Measurements from ENCODE around the gene GEN1.
A peak's percentile ranks its signal among the peaks of the same experiment; 100 is the strongest.

The GEN1 gene

DNA sequence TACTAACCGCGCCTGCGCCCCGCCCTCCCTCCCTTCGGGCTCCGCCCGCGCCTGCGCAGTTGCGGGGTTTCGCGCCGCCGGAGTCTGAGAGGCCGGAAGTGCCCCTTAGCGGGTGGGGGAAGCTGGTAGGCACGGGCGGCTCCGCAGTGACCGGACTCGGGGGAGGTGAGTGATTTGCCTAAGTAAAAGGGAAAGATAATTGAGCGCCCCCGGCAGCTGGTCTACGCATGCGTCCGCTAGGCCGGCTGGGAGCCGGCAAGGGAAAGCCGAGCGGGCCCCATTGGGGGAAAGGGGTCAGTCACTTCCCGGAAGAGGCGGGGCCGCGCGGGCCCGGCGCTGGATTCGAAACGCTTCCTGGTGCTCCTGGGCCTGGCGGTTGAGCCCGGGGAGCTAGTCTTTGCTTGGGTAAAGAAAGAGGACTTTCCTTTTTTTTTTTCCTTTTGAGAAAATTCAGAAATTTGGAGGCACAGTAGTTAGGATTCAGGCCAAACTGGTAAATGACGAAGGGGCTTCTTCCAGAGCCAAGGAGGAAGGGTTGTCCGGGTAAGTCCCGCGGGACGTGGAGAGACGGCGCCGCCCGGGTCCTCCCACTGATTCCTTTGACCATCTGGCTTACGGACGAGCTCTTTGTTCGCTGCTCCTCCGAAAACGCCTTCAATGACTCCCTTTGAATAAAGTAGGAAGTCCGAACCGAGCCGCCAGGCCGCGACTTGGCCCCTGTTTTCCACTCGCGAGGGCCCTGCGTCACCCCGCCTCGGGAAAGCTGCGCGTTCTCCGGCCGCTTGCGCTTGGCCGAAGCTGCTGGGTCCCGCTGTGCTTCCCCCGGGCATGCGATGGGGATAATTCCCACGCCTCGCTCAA lies at the start of gene GEN1, which contains the start of gene SMC6:
Gene GEN1 (plus strand): TSS at position 336 of the 861 bp plus-strand sequence. CDS start 5,806 bp downstream, outside the sequence.
Gene SMC6 (minus strand): TSS at position 8 of the 861 bp plus-strand sequence. CDS start 7,864 bp downstream, outside the sequence.
- DNase-seq: peak; percentile 87

- DNase-seq: no peak
Observed at GRCh38 chr2:17706845-17707244, 47.1 kb upstream of the GEN1 start.

- no peak for DNase-seq
Observed at GRCh38 chr2:17708501-17708900, 45.4 kb upstream of the GEN1 start.

DNA sequence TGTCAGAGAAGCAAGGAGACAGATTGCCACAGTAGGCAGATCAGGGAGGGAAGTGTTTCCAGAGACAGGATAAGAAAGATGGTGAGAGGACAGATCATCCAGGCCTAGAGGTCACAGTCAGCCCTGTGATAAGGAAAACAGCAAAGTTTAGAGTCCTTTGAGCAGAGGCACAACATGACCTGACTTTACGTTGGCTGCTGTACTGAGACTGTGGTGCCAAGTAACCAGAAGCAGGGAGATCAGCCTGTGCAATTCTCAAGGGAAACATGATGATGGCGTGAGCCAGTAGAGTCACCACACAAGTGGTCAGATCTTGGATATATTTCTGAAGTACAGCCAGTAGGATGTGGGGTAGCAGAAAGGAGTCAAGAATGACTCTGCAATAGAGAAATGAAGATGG lies 44.0 kb upstream of the GEN1 start:
- no peak for DNase-seq

GRCh38 chr2:17710547-17711248 lies 43.2 kb upstream of the GEN1 start:
- DNase-seq: no peak

- DNase-seq: no peak
Observed at GRCh38 chr2:17713291-17713690, 40.6 kb upstream of the GEN1 start.

DNA sequence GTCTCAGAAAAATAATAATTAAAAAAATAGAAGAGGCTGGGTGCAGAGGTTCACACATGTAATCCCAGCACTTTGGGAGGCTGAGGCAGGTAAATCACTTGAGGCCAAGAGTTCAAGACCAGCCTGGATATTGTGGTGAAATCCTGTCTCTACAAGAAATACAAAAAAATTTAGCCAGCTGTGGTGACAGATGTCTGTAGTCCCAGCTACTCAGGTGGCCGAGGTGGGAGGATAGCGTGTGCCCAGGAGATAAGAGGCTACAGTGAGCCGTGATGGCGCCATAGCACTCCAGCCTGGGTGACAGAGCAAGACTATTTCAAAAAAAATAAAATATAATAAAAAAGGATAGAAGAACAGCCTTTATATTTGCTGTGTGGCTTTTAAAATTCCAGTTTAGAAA lies 36.3 kb upstream of the GEN1 start:
- DNase-seq: no peak

DNA sequence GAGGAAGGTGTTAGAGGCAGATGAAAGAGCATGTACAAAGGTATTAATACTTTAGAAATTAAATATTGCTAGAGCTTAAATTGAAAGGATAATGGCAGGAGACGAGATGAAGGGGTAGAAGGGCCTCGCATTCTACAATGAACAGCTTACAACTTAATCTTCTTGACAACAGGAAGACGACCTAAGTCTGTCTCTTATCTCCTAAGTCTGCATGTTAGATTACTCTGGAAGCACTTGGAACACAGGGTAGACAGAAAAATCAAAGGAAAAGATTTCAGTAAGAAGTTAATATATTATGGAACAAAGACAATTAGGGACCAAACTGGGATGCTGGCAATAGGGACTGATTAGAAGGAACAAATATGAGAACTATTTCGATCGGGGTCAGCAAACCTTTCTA lies 35.2 kb upstream of the GEN1 start:
- DNase-seq: no peak

- DNase-seq: peak; percentile 25
Observed at GRCh38 chr2:17719562-17720371, 34.2 kb upstream of the GEN1 start.

DNA sequence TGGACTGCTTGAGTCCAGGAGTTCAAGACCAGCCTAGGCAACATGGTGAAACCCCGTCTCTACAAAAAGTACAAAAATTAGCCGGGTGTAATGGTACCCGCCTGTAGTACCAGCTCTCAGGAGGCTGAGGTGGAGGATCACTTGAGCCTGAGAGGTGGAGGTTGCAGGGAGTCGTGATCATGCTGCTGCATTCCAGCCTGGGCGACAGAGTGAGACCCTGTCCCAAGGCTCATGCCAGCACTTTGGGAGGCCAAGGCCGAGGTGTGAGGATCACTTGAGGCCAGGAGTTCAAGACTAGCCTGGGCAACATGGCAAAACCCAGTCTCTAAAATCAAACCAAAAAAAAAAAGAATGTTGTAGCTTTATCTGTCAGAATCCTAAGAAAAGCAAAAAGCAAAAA lies 25.7 kb upstream of the GEN1 start:
- no peak for DNase-seq

- no peak for DNase-seq
Observed at GRCh38 chr2:17729880-17730279, 24.1 kb upstream of the GEN1 start.

GRCh38 chr2:17733599-17733998 lies 20.3 kb upstream of the GEN1 start:
- no peak for DNase-seq

GRCh38 chr2:17735864-17736263 lies 18.1 kb upstream of the GEN1 start:
- no peak for DNase-seq

- DNase-seq: no peak
Observed at GRCh38 chr2:17736989-17737388, 16.9 kb upstream of the GEN1 start.

DNA sequence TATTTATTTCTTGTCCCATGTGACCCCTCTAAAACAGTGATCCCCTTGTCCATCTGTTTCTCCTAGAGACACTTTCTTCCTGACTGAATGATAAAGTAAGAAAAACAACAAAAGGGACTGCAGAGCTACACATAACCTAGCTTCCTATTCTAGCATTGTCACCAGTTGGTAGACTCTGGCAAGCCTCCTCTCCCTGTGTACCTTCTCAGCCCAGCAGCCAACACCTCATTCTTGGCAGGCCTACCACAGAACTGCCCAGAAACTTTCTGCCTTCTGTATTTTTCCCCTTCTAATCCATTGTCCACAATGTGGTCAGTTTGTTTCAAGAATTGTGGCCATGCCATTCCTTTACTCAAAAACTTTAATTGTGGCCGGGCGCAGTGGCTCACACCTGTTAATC lies 13.7 kb upstream of the GEN1 start:
- no peak for DNase-seq

GRCh38 chr2:17747684-17748452 lies 6.1 kb upstream of the GEN1 start:
- DNase-seq: no peak

- no peak for DNase-seq
Observed at GRCh38 chr2:17748745-17749144, 5.2 kb upstream of the GEN1 start.

DNA sequence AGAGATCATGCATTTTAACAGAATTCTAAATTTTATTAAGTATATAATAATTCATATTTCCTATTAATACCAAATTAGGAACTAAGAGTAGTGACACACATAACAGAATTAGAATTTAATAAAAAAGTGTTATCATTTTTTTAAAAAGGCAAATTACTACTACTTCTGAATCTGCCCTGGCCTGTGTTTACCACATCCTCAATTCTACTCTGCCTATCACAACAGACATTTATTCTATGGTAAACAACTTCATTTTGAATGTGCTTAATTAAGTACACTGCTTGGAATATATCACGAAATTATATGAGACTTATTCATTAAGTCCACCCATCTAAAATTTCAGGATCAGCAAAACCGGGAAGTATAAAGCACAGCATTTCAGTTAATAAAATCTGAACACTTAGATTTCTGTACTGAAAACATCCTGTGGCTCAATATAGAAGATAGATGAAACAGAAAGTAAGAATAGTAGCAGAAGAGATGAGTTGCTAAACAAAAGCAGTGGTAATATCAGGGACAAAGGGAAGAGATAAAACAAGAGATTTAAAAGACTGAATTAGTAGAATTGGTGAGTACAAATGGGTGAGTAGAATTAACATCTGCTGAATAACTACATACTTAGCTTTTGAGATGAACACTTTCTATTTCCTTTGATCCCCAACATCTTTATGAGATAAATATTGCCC lies 4.0 kb upstream of the GEN1 start:
- DNase-seq: no peak

- no peak for DNase-seq
Observed at GRCh38 chr2:17752246-17752645, 1.7 kb upstream of the GEN1 start.

- peak; percentile 35 for DNase-seq
Observed at GRCh38 chr2:17752892-17753802, 791 bp upstream of the GEN1 start.
